GM10266 (cell line): ENCODE data around the gene ANTKMT.

Experiments used
- DNase-seq: peaks from one replicate; pipeline ENCODE4 v3.0.0; 2012; ENCODE audit errors: extremely low spot score
- TF ChIP-seq, protein P1 (sequence below): IDR thresholded peaks from 2 replicates; pipeline ENCODE4 v1.5.1; 2012; ENCODE audit warnings: mild to moderate bottlenecking, low read depth; ENCODE audit not compliant: control insufficient read depth, insufficient read depth; ENCODE audit errors: missing control alignments

ANTKMT gene

DNA sequence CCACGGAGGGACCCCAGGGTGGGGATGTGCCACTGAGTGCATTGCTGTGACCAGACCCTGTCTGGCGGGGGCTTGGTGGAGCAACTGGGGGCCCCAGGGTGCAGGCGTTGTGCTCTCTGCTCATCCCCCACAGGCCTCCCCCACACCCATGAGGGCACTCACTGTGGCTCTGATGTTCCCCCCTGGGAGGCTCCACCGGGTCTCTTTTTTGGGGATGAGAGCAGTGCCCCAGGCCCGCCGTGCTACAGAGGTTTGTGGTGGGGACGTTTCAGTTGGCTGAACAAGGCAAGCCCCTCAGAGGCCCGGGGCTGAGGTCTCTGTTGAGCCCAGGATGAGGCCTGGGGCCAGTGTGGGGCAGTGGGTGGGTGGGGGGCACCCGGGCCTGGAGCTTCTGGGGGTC lies 2.7 kb downstream of the ANTKMT start:
- TF ChIP-seq, protein P1, sequence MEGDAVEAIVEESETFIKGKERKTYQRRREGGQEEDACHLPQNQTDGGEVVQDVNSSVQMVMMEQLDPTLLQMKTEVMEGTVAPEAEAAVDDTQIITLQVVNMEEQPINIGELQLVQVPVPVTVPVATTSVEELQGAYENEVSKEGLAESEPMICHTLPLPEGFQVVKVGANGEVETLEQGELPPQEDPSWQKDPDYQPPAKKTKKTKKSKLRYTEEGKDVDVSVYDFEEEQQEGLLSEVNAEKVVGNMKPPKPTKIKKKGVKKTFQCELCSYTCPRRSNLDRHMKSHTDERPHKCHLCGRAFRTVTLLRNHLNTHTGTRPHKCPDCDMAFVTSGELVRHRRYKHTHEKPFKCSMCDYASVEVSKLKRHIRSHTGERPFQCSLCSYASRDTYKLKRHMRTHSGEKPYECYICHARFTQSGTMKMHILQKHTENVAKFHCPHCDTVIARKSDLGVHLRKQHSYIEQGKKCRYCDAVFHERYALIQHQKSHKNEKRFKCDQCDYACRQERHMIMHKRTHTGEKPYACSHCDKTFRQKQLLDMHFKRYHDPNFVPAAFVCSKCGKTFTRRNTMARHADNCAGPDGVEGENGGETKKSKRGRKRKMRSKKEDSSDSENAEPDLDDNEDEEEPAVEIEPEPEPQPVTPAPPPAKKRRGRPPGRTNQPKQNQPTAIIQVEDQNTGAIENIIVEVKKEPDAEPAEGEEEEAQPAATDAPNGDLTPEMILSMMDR, result no peak
- no peak for DNase-seq

DNA sequence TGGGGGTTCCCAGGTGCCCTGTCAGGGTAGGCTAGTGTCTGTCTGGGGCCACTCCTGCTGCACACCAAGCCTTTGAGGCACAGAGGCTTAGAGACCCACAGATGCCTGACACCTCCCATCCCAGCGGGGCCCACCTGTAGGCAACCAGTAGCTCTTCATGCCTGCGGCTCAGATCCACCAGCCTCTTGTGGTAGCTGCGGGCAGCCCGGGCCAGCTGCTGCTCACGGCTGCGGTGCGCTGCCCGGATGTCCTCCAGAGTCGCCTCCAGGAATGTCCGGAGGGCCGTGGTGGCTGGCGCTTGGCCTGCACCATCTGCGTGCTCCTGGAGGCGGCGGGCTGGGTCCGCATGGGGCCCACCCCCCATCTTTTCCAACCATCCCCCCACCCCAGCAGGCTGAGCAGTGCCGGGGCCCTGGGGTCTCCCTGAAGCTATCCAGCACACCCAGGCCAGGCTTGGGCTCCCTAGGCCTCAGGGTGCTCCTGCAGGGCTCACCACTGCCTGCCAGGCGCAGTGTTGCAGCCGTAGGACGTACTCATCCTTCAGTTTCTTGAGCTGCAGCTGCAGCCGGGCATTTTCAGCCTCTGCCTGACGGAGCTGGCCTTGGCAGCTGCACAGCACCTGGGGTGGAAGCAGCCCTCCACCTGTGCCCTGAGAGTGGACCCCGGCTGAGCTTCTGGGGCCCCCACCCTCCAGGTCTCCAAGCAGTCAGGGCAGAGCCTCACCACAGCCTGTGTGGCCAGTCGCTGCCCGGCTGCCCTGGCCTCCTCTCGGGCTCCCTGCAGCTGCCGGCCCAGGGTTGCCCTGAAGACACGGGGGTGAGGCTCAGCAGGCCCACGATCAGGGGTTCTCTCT lies 3.5 kb downstream of the ANTKMT start:
- TF ChIP-seq, protein P1, result no peak

DNA sequence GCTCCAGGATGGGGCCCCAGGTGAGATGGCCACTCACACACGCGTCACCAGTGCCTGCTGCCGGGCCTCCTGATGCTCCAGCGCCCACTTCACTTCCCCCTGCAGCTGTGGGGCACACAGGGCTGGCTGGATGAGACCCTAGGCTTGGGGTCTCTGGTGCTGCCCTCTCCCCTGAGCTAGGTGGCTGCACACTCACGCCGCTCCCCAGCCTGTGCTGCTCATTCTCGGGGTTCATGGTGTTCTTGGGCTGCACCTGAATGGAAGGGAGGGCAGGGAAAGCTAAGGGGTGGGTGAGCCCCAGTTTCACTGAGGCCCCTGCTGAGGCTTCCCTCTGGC lies 4.1 kb downstream of the ANTKMT start:
- TF ChIP-seq, protein P1, result no peak
- DNase-seq, result no peak

More for the DNA sequence above, 3.5 kb downstream of the ANTKMT start:
- DNase-seq, result no peak

DNA sequence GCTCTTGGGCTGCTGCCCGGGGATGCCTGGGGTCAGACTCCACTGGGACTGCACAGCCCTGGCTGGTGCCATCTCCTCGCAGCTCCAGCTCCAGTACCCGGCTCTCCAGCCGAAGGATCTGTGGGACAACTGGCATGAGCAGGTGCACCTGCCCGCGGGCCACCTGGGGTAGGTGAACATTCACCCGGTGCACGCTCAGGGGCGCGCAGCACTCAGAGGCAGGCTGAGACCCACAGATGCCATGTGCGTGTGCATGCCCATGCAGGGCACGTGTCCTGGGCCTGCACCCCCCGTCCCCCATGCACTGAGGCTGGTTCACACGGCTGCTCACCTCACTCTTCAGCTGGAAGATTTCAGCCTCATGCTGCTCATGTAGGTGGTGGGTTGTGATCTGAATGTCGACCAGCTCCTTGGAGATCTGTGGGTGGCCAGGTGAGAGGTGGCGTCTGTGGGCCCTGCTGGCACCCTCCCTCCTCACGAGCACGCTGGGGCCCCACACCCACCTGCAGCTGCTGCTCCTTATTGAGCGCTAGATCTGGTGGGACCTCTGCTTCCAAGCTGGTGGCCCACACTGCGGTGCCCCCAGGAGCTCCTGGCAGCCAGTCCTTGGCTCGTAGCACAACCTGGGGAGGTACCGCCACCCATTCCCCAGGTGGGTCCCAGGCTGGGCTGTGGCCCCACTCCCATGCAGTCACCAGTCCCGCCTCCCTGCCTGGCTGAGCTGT lies 4.7 kb downstream of the ANTKMT start:
- no peak for DNase-seq
- TF ChIP-seq, protein P1, result no peak

DNA sequence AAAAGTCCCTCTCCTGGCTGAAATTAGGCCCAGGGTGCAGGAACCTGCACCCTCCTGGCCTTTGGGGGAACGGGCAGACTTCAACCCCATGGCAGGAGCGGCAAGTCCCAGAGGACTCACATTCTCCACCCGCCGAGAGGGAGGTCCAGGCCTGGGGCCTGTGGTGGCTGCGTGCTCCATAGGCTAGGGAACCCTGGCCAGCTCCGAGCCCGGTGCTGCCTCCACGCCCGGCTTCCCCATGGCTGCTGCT lies 5.2 kb downstream of the ANTKMT start:
- TF ChIP-seq, protein P1, result no peak
- DNase-seq, result no peak

DNA sequence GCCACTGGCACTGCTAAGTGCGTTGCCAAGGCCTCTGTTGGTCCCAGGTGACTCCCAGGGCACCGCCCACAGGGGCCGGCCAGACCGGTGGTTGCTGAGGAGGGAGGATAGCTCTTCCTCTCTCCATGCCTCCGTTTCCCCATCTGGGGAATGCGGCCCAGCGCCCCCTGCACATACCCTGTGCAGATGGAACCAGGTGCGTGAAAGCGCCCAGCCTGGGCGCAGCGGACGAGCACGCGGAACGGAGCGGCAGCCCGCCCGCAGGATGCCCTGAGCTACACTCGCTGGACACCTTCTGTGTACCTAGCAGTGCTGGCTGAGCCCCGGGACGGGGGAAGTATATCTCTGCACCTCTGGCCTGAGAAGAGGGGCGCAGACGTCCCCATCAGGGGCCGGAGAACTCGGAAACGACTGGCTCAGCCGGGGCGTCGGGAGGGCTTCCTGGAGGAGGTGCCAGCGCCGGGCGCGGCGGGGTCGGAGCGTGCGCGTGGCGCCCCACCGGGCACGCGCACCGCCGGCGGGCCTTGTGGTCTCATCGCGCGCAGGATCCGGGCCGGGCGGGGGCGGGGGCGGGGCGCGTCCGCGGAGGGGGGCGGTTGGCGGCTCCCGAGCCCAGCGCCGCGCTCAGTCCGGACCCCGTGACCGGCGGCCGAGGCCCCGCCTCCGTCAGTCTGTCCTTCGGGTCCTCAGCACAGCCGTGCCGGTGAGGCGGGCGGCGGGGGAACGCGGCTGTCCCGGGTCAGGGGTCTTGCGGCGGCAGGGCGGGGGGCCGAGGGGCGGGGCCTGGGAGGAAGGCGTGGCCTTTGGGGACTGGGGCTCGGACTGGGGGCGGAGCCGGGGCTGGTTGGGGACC lies 5.7 kb downstream of the ANTKMT start, which contains the start of the genes CCDC78 and HAGHL:
Gene CCDC78, minus strand, starts transcription at position 6 of the 853 bp plus-strand sequence. CDS start 76 bp downstream, outside the sequence.
Gene HAGHL, plus strand, starts transcription at position 669 of the 853 bp plus-strand sequence. CDS start 404 bp downstream, outside the sequence.
- TF ChIP-seq, protein P1, result no peak
- DNase-seq, result peak; percentile 92
